ENCODE measurements around the gene TROAP. TPM values are rescaled to one million over a fixed set of nuclear protein-coding genes. Genes with fewer than 3 reads are reported as not detected.

TROAP gene
- total RNA-seq, 1 donor from 2014 or later: 4.8 TPM

GRCh38 chr12:49323524-49324097, 556 bp downstream of the TROAP start:
- DNase-seq (ENCODE audit: low read depth): no peak
- no peaks in the 10 kb centered on the region for H3K36me3 ChIP-seq (ENCODE audit: control insufficient read depth, insufficient read depth, low read length)
- H3K27me3 ChIP-seq (ENCODE audit: control insufficient read depth, insufficient read depth, low read length): no peaks in the 10 kb centered on the region
- H3K4me3 ChIP-seq (ENCODE audit: low read depth, low read length): peak overlapping the region; percentile 54
- TF ChIP-seq, protein P1, sequence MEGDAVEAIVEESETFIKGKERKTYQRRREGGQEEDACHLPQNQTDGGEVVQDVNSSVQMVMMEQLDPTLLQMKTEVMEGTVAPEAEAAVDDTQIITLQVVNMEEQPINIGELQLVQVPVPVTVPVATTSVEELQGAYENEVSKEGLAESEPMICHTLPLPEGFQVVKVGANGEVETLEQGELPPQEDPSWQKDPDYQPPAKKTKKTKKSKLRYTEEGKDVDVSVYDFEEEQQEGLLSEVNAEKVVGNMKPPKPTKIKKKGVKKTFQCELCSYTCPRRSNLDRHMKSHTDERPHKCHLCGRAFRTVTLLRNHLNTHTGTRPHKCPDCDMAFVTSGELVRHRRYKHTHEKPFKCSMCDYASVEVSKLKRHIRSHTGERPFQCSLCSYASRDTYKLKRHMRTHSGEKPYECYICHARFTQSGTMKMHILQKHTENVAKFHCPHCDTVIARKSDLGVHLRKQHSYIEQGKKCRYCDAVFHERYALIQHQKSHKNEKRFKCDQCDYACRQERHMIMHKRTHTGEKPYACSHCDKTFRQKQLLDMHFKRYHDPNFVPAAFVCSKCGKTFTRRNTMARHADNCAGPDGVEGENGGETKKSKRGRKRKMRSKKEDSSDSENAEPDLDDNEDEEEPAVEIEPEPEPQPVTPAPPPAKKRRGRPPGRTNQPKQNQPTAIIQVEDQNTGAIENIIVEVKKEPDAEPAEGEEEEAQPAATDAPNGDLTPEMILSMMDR (IDR thresholded peaks at IDR 0.05; ENCODE audit: insufficient read depth, low read length, poor library complexity, severe bottlenecking): no peak

GRCh38 chr12:49325606-49326005, 2.6 kb downstream of the TROAP start:
- TF ChIP-seq, protein P1 (IDR thresholded peaks at IDR 0.05; ENCODE audit: insufficient read depth, low read length, poor library complexity, severe bottlenecking): no peak
- Histone ChIP-seq H3K4me3 (ENCODE audit: low read depth, low read length) (no peak overlapping the region), H3K27me3 (ENCODE audit: control insufficient read depth, insufficient read depth, low read length) (no peaks in the 10 kb centered on the region), H3K36me3 (ENCODE audit: control insufficient read depth, insufficient read depth, low read length) (no peaks in the 10 kb centered on the region)
- DNase-seq (ENCODE audit: low read depth): no peak

DNA sequence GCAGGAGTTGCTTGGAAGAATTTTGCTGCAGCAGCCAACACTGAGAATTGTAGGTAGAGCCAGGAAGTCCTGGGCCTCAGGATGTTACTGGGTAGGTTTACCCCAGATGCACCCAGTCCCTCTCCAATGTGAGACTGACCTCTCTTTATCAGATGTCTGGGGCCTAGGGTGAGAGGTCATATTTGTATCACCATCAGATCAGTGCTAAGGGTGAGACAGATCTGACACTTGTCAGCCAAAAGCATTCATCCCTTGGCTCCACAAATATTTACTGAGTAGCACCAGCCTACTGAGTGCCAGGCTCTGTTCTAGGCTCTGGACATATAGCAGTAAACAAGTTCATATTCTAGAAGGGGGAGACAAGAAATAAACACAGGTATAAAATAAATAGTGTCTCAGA, 4.3 kb downstream of the TROAP start:
- H3K27me3 ChIP-seq (ENCODE audit: control insufficient read depth, insufficient read depth, low read length): no peaks in the 10 kb centered on the region
- DNase-seq (ENCODE audit: low read depth): no peak
- TF ChIP-seq, protein P1 (IDR thresholded peaks at IDR 0.05; ENCODE audit: insufficient read depth, low read length, poor library complexity, severe bottlenecking): no peak
- no peak overlapping the region for H3K4me3 ChIP-seq (ENCODE audit: low read depth, low read length)
- H3K36me3 ChIP-seq (ENCODE audit: control insufficient read depth, insufficient read depth, low read length): no peaks in the 10 kb centered on the region

- Histone ChIP-seq H3K4me3 (ENCODE audit: low read depth, low read length) (no peak overlapping the region), H3K27me3 (ENCODE audit: control insufficient read depth, insufficient read depth, low read length) (peaks cover 5% of the 10 kb centered on the region), H3K36me3 (ENCODE audit: control insufficient read depth, insufficient read depth, low read length) (no peaks in the 10 kb centered on the region)
- TF ChIP-seq, protein P1 (IDR thresholded peaks at IDR 0.05; ENCODE audit: insufficient read depth, low read length, poor library complexity, severe bottlenecking): no peak
- DNase-seq (ENCODE audit: low read depth): no peak
These were observed 4.8 kb downstream of the TROAP start for GRCh38 chr12:49327887-49328286.

DNA sequence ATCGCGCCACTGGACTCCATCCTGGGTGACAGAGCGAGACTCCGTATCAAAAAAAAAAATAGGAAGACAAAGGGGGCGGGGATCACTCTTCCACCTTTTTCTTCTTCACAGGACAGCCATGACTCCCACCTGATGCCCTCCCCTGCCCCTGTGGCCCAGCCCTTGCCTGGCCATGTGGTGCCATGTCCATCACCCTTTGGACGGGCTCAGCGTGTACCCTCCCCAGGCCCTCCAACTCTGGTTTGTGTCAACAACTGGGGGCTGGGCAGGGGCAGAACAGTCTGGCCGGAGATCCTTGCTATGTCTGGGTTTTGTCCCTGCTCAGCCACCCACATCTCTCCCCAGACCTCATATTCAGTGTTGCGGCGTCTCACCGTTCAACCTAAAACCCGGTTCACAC, 5.8 kb downstream of the TROAP start:
- no peak overlapping the region for H3K4me3 ChIP-seq (ENCODE audit: low read depth, low read length)
- DNase-seq (ENCODE audit: low read depth): no peak
- TF ChIP-seq, protein P1 (IDR thresholded peaks at IDR 0.05; ENCODE audit: insufficient read depth, low read length, poor library complexity, severe bottlenecking): no peak
- no peaks in the 10 kb centered on the region for H3K36me3 ChIP-seq (ENCODE audit: control insufficient read depth, insufficient read depth, low read length)
- H3K27me3 ChIP-seq (ENCODE audit: control insufficient read depth, insufficient read depth, low read length): peaks cover 11% of the 10 kb centered on the region

DNA sequence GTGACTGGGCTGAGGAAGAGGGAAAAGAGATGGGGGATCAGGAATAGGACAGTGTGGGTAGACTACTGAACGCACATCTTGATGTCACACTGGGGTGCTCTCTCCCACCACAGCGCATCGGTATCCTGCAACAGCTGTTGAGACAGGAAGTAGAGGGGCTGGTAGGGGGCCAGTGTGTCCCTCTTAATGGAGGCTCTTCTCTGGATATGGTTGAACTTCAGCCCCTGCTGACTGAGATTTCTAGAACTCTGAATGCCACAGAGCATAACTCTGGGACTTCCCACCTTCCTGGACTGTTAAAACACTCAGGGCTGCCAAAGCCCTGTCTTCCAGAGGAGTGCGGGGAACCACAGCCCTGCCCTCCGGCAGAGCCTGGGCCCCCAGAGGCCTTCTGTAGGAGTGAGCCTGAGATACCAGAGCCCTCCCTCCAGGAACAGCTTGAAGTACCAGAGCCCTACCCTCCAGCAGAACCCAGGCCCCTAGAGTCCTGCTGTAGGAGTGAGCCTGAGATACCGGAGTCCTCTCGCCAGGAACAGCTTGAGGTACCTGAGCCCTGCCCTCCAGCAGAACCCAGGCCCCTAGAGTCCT, 7.1 kb downstream of the TROAP start:
- Histone ChIP-seq H3K4me3 (ENCODE audit: low read depth, low read length) (no peak overlapping the region), H3K27me3 (ENCODE audit: control insufficient read depth, insufficient read depth, low read length) (peaks cover 22% of the 10 kb centered on the region), H3K36me3 (ENCODE audit: control insufficient read depth, insufficient read depth, low read length) (no peaks in the 10 kb centered on the region)
- no peak for DNase-seq (ENCODE audit: low read depth)
- TF ChIP-seq, protein P1 (IDR thresholded peaks at IDR 0.05; ENCODE audit: insufficient read depth, low read length, poor library complexity, severe bottlenecking): no peak

Measured in kidney epithelial cell (primary cell).